Heart left ventricle (tissue), 13 donors: ENCODE measurements around the gene DSCAML1.

ENCODE experiments used
- POLR2A ChIP-seq, 2 donors: fragments of 450-650 bp; IDR thresholded peaks; one replicate each; pipeline ENCODE4 v1.6.1; 2017; ENCODE audit warnings: antibody characterized with exemption in 2 of 2, mild to moderate bottlenecking in 2 of 2, moderate library complexity in 2 of 2
- TF ChIP-seq, protein P1 (sequence below), 12 donors: fragments of 200-600 bp; sonication (generic) in 4 of 12; IDR thresholded peaks; one replicate each; pipeline versions ENCODE4 v1.5.0 to v1.8.0; 2018 to 2022; ENCODE audit warnings: antibody characterized with exemption in 12 of 12, mild to moderate bottlenecking in 5 of 12
- donor health status: ischemic (EF 13 %, LVEDD 7.1; RV severe dilation, severe dysfunction).
- donor health status: DM: no; HTN: yes; CAD: no.
- donor health status: DM: no; HTN: no; CAD: no.
- donor health status: ischemic (EF 25% LVEDD 6.9; RV normal size, moderate dysfunction).
- donor health status: ischemic (EF 25% LVEDD 5.7; RV mildly dilated, moderate dysfunction).
- donor health status: ischemic (EF 35%, LVEDD 5.7; RV mildly dilated, moderate dysfunction).
- donor health status: nonischemic (EF 11% LVEDD 7.7; RV severe dilation, severe dysfunction).
- donor health status: DM: yes; HTN: yes; CAD: no.
- donor health status: PGD.
- donor health status: ischemic (EF 29% LVEDD 5.4; RV normal size, mild dysfunction).
- donor health status: nonischemic (EF 23%, LVEDD 6.1; RV moderate dilation, normal function).

- TF ChIP-seq, protein P1, sequence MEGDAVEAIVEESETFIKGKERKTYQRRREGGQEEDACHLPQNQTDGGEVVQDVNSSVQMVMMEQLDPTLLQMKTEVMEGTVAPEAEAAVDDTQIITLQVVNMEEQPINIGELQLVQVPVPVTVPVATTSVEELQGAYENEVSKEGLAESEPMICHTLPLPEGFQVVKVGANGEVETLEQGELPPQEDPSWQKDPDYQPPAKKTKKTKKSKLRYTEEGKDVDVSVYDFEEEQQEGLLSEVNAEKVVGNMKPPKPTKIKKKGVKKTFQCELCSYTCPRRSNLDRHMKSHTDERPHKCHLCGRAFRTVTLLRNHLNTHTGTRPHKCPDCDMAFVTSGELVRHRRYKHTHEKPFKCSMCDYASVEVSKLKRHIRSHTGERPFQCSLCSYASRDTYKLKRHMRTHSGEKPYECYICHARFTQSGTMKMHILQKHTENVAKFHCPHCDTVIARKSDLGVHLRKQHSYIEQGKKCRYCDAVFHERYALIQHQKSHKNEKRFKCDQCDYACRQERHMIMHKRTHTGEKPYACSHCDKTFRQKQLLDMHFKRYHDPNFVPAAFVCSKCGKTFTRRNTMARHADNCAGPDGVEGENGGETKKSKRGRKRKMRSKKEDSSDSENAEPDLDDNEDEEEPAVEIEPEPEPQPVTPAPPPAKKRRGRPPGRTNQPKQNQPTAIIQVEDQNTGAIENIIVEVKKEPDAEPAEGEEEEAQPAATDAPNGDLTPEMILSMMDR (IDR thresholded peaks at IDR 0.05): no peak
- TF ChIP-seq POLR2A (IDR thresholded peaks at IDR 0.05): no peak
These were observed 192.6 kb downstream of the DSCAML1 start for GRCh38 chr11:117604336-117604995.
